Stimulated activated CD8-positive, alpha-beta memory T cell treated with anti-CD3 and anti-CD28 coated beads, Interleukin-7, amount 100 ng/mL, for 48 hours (primary cell): ENCODE data around the gene BEND3.
"Not testable (repeated sequence)": the region's sequence is repeated elsewhere in the genome, so short reads cannot be mapped to it uniquely, and the experiment has no call there.

ENCODE experiments used
- DNase-seq, 2 donors: peaks; one replicate each; pipeline ENCODE4 v3.0.0-alpha.2; 2020; ENCODE audit warnings: low read depth in 1 of 2; ENCODE audit errors: extremely low read depth in 1 of 2

The BEND3 gene

GRCh38 chr6:107084459-107084858, 30.9 kb downstream of the BEND3 start:
- DNase-seq, result not testable (repeated sequence)

- no peak for DNase-seq
Measured at GRCh38 chr6:107083921-107084320, 31.4 kb downstream of the BEND3 start.

- no peak for DNase-seq
Measured at GRCh38 chr6:107083047-107083768, 32.1 kb downstream of the BEND3 start.

GRCh38 chr6:107082045-107082444, 33.3 kb downstream of the BEND3 start:
- DNase-seq, result no peak

GRCh38 chr6:107080036-107080435, 35.3 kb downstream of the BEND3 start:
- no peak for DNase-seq

GRCh38 chr6:107079429-107079828, 35.9 kb downstream of the BEND3 start:
- DNase-seq, result no peak

- no peak for DNase-seq
Measured at GRCh38 chr6:107077710-107078109, 37.6 kb downstream of the BEND3 start.

- DNase-seq, result no peak
Measured at GRCh38 chr6:107075951-107076381, 39.3 kb downstream of the BEND3 start.

- no peak for DNase-seq
Measured at GRCh38 chr6:107070686-107071085, 44.6 kb downstream of the BEND3 start.

GRCh38 chr6:107069631-107070548, 45.4 kb downstream of the BEND3 start:
- no peak for DNase-seq

GRCh38 chr6:107068691-107069630, 46.4 kb downstream of the BEND3 start:
- no peak for DNase-seq

GRCh38 chr6:107066697-107067659, 48.3 kb downstream of the BEND3 start:
- no peak for DNase-seq

GRCh38 chr6:107064579-107065065, 50.7 kb downstream of the BEND3 start:
- peak in 1 of 2 donors; percentile 31 for DNase-seq

- no peak for DNase-seq
Measured at GRCh38 chr6:107062691-107063090, 52.6 kb downstream of the BEND3 start.

GRCh38 chr6:107061125-107062020, 53.9 kb downstream of the BEND3 start:
- DNase-seq, result no peak

- no peak for DNase-seq
Measured at GRCh38 chr6:107060704-107061103, 54.6 kb downstream of the BEND3 start.

- no peak for DNase-seq
Measured at GRCh38 chr6:107059606-107060005, 55.7 kb downstream of the BEND3 start.

GRCh38 chr6:107057679-107058078, 57.6 kb downstream of the BEND3 start:
- DNase-seq, result no peak
